Fibroblast of skin of right quadriceps (primary cell): ENCODE measurements around the gene FBXO22.
"Not testable (repeated sequence)": the region's sequence is repeated elsewhere in the genome, so short reads cannot be mapped to it uniquely, and the experiment has no call there.

ENCODE experiments used
- DNase-seq: peaks from one replicate; pipeline ENCODE4 v3.0.0-alpha.2; 2013

FBXO22 gene

GRCh38 chr15:75903331-75904239 lies at the start of gene FBXO22:
Gene FBXO22 (plus strand): TSS chr15:75903878. CDS start chr15:75903964, 86 bp downstream.
- DNase-seq: peak; percentile 90

- no peak for DNase-seq
Measured at GRCh38 chr15:75857886-75858285, 45.8 kb upstream of the FBXO22 start.

- DNase-seq: no peak
Measured at GRCh38 chr15:75861750-75862402, 41.8 kb upstream of the FBXO22 start.

GRCh38 chr15:75862796-75863195 lies 40.9 kb upstream of the FBXO22 start:
- no peak for DNase-seq

GRCh38 chr15:75864213-75865059 lies 39.2 kb upstream of the FBXO22 start:
- DNase-seq: no peak

GRCh38 chr15:75866045-75866444 lies 37.6 kb upstream of the FBXO22 start:
- not testable (repeated sequence) for DNase-seq

- DNase-seq: no peak
Measured at GRCh38 chr15:75866916-75867315, 36.8 kb upstream of the FBXO22 start.

GRCh38 chr15:75867449-75867848 lies 36.2 kb upstream of the FBXO22 start:
- no peak for DNase-seq

GRCh38 chr15:75868019-75868418 lies 35.7 kb upstream of the FBXO22 start:
- DNase-seq: no peak

GRCh38 chr15:75869446-75869845 lies 34.2 kb upstream of the FBXO22 start:
- no peak for DNase-seq

- not testable (repeated sequence) for DNase-seq
Measured at GRCh38 chr15:75871589-75871988, 32.1 kb upstream of the FBXO22 start.

- DNase-seq: no peak
Measured at GRCh38 chr15:75872403-75872990, 31.2 kb upstream of the FBXO22 start.

GRCh38 chr15:75884041-75884440 lies 19.6 kb upstream of the FBXO22 start:
- DNase-seq: peak; percentile 64

GRCh38 chr15:75887178-75887577 lies 16.5 kb upstream of the FBXO22 start:
- DNase-seq: no peak

GRCh38 chr15:75891895-75892294 lies 11.8 kb upstream of the FBXO22 start:
- DNase-seq: peak; percentile 90

- no peak for DNase-seq
Measured at GRCh38 chr15:75895731-75896130, 7.9 kb upstream of the FBXO22 start.

- no peak for DNase-seq
Measured at GRCh38 chr15:75900577-75900976, 3.1 kb upstream of the FBXO22 start.

- peak; percentile 11 for DNase-seq
Measured at GRCh38 chr15:75902129-75902557, 1.5 kb upstream of the FBXO22 start.

GRCh38 chr15:75905231-75905630 lies 1.6 kb downstream of the FBXO22 start:
- no peak for DNase-seq

- not testable (repeated sequence) for DNase-seq
Measured at GRCh38 chr15:75910355-75910754, 6.7 kb downstream of the FBXO22 start.

GRCh38 chr15:75916978-75917377 lies 13.3 kb downstream of the FBXO22 start:
- no peak for DNase-seq

- DNase-seq: no peak
Measured at GRCh38 chr15:75918135-75918534, 14.5 kb downstream of the FBXO22 start.

GRCh38 chr15:75920079-75920478 lies 16.4 kb downstream of the FBXO22 start:
- DNase-seq: no peak
